Neural progenitor cell (in vitro differentiated cells): ENCODE data around the gene ZNF777. TPM values are rescaled to one million over a fixed set of nuclear protein-coding genes. Genes with fewer than 3 reads are reported as not detected.
"Not testable (repeated sequence)": the region's sequence is repeated elsewhere in the genome, so short reads cannot be mapped to it uniquely, and the experiment has no call there.

Experiments
- DNase-seq: peaks from one replicate; pipeline ENCODE4 v3.0.0-alpha.2; 2016; ENCODE audit warnings: low spot score
- H2AFZ ChIP-seq: fragments of 200-600 bp; sonication (generic); replicated peaks from 2 replicates; pipeline ENCODE4 v1.6.1; 2016; ENCODE audit warnings: antibody characterized with exemption
- H3F3A ChIP-seq: fragments of 200-600 bp; sonication (generic); 2 replicates; pipeline ENCODE4 v1.6.1; 2016; ENCODE audit warnings: antibody characterized with exemption, low read depth
- H3K27ac ChIP-seq: fragments of 200-600 bp; sonication (generic); 2 replicates; pipeline ENCODE4 v1.5.1; 2016; ENCODE audit warnings: mild to moderate bottlenecking
- H3K27me3 ChIP-seq: fragments of 200-600 bp; sonication (generic); 2 replicates; pipeline ENCODE4 v1.6.1; 2016; ENCODE audit warnings: mild to moderate bottlenecking, moderate library complexity
- H3K36me3 ChIP-seq: fragments of 200-600 bp; sonication (generic); 2 replicates; pipeline ENCODE4 v1.5.1; 2016
- H3K4me1 ChIP-seq: fragments of 200-600 bp; sonication (generic); 2 replicates; pipeline ENCODE4 v1.6.1; 2016; ENCODE audit warnings: mixed run types
- H3K4me2 ChIP-seq: fragments of 200-600 bp; sonication (generic); 2 replicates; pipeline ENCODE4 v1.6.1; 2016
- H3K4me3 ChIP-seq: fragments of 200-600 bp; sonication (generic); 2 replicates; pipeline ENCODE4 v1.5.1; 2016
- H3K79me2 ChIP-seq: fragments of 200-600 bp; sonication (generic); 2 replicates; pipeline ENCODE4 v1.6.1; 2016; ENCODE audit warnings: low read depth
- H3K9ac ChIP-seq: fragments of 200-600 bp; sonication (generic); 2 replicates; pipeline ENCODE4 v1.6.1; 2016
- H3K9me3 ChIP-seq: fragments of 200-600 bp; sonication (generic); 2 replicates; pipeline ENCODE4 v1.5.1; 2016; ENCODE audit warnings: low read depth
- H4K20me1 ChIP-seq: fragments of 200-600 bp; sonication (generic); 2 replicates; pipeline ENCODE4 v1.6.1; 2016; ENCODE audit warnings: low read depth
- H3K27ac Mint-ChIP-seq: 3 replicates; pipeline ENCODE4 v1.8.0; 2021; ENCODE audit warnings: mixed read lengths
- H3K27me3 Mint-ChIP-seq: 2 replicates; pipeline ENCODE4 v1.8.0; 2022; ENCODE audit warnings: low read depth, mild to moderate bottlenecking, inconsistent platforms, moderate library complexity, mixed read lengths; ENCODE audit not compliant: insufficient read depth
- H3K36me3 Mint-ChIP-seq: 3 replicates; pipeline ENCODE4 v1.8.0; 2021; ENCODE audit warnings: mixed read lengths
- H3K4me1 Mint-ChIP-seq: 3 replicates; pipeline ENCODE4 v1.8.0; 2021; ENCODE audit warnings: mixed read lengths
- H3K4me3 Mint-ChIP-seq: 3 replicates; pipeline ENCODE4 v1.8.0; 2021; ENCODE audit warnings: mild to moderate bottlenecking, moderate library complexity, mixed read lengths
- H3K9me3 Mint-ChIP-seq: 3 replicates; pipeline ENCODE4 v1.8.0; 2020; ENCODE audit warnings: mixed read lengths
- EZH2 ChIP-seq: fragments of 200-600 bp; sonication (generic); IDR thresholded peaks from 2 replicates; pipeline ENCODE4 v1.6.1; 2017; ENCODE audit warnings: antibody characterized with exemption, mild to moderate bottlenecking, moderate library complexity
- EZH2phosphoT487 ChIP-seq: fragments of 200-600 bp; sonication (generic); IDR thresholded peaks from 2 replicates; pipeline ENCODE4 v1.6.1; 2017; ENCODE audit warnings: antibody characterized with exemption
- total RNA-seq: library from RNA; depleted of rRNA; stranded (reverse); fragments of >200 nt; gene quantifications from 2 replicates; pipeline ENCODE4 v1.2.3, GENCODE V29; 2015; ENCODE audit warnings: low replicate concordance
- TF ChIP-seq, protein P1 (sequence below): fragments of 200-600 bp; sonication (generic); IDR thresholded peaks from 2 replicates; pipeline ENCODE4 v1.5.1; 2017; ENCODE audit warnings: antibody characterized with exemption, mild to moderate bottlenecking

Gene ZNF777
- total RNA-seq, 1 donor from 2014 or later: 6.6 TPM

DNA sequence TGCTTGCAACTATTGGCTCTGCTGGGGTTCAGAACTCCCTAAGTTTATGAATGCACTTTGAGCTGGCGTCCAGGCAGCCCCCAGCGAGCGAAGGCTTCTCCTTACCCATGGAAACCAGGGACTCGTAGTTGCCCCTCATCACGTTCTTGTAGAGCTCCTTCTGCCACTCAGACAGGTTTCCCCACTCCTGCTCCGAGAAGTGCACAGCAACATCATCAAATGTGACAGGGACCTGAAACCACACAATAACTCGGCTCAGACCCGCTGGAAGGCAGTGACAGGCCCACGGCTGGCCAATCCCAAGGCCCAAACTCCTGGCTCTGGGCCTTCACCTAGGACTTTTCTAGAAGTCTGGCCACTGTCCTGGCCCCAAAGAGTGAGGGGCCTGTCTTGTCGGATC, 6.9 kb downstream of the ZNF777 start:
- no peak overlapping the region for H3K4me2 ChIP-seq
- H3K27me3 Mint-ChIP-seq: no peaks in the 10 kb centered on the region
- no peak overlapping the region for H3K9ac ChIP-seq
- H4K20me1 ChIP-seq: peaks cover 35% of the 10 kb centered on the region
- peaks cover 18% of the 10 kb centered on the region for H3K4me1 ChIP-seq
- no peak overlapping the region for H2AFZ ChIP-seq
- DNase-seq: no peak
- no peak overlapping the region for H3K27ac ChIP-seq
- no peak overlapping the region for H3K27ac Mint-ChIP-seq
- H3K36me3 ChIP-seq: no peaks in the 10 kb centered on the region
- H3K9me3 Mint-ChIP-seq: no peaks in the 10 kb centered on the region
- no peak overlapping the region for H3K4me3 Mint-ChIP-seq
- H3K36me3 Mint-ChIP-seq: peaks cover 17% of the 10 kb centered on the region
- H3K9me3 ChIP-seq: no peaks in the 10 kb centered on the region
- H3K4me1 Mint-ChIP-seq: peaks cover 12% of the 10 kb centered on the region
- H3K79me2 ChIP-seq: peaks cover 24% of the 10 kb centered on the region
- no peak overlapping the region for H3K4me3 ChIP-seq
- TF ChIP-seq EZH2phosphoT487 (no peak), EZH2 (no peak)
- peaks cover 14% of the 10 kb centered on the region for H3F3A ChIP-seq
- peaks cover 4% of the 10 kb centered on the region for H3K27me3 ChIP-seq

DNA sequence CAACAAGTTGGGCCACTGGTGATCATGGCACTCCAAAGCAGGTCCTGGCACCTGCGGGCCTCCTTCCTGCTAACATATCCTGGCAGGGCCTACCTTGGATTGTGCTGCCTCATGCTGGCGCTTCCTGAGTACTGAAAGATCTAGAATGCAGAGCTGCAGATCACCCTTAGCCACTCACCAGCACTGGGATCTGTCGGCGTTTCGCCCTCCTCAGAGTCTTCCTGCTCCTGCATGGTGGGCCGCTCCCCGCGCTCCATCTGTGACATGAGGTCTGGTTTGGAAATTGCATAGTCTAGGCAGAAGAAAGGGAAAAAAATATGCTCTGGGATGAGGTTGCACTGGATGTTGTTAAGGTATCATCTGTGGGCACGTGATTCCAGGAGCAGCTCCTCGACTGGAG, 10.0 kb downstream of the ZNF777 start:
- Histone ChIP-seq H3F3A (no peaks in the 10 kb centered on the region), H3K9me3 (no peaks in the 10 kb centered on the region), H3K27me3 (no peaks in the 10 kb centered on the region), H3K4me3 (no peak overlapping the region), H3K27ac (no peak overlapping the region), H3K4me1 (no peaks in the 10 kb centered on the region), H2AFZ (no peak overlapping the region), H4K20me1 (peaks cover 5% of the 10 kb centered on the region), H3K79me2 (no peaks in the 10 kb centered on the region), H3K9ac (no peak overlapping the region), H3K4me2 (no peak overlapping the region), H3K36me3 (no peaks in the 10 kb centered on the region)
- TF ChIP-seq EZH2: no peak
- TF ChIP-seq, protein P1, sequence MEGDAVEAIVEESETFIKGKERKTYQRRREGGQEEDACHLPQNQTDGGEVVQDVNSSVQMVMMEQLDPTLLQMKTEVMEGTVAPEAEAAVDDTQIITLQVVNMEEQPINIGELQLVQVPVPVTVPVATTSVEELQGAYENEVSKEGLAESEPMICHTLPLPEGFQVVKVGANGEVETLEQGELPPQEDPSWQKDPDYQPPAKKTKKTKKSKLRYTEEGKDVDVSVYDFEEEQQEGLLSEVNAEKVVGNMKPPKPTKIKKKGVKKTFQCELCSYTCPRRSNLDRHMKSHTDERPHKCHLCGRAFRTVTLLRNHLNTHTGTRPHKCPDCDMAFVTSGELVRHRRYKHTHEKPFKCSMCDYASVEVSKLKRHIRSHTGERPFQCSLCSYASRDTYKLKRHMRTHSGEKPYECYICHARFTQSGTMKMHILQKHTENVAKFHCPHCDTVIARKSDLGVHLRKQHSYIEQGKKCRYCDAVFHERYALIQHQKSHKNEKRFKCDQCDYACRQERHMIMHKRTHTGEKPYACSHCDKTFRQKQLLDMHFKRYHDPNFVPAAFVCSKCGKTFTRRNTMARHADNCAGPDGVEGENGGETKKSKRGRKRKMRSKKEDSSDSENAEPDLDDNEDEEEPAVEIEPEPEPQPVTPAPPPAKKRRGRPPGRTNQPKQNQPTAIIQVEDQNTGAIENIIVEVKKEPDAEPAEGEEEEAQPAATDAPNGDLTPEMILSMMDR: no peak
- TF ChIP-seq EZH2phosphoT487: no peak
- H3K36me3 Mint-ChIP-seq: peaks cover 27% of the 10 kb centered on the region
- no peak overlapping the region for H3K27ac Mint-ChIP-seq
- no peak for DNase-seq
- no peak overlapping the region for H3K4me3 Mint-ChIP-seq
- no peaks in the 10 kb centered on the region for H3K9me3 Mint-ChIP-seq
- no peaks in the 10 kb centered on the region for H3K27me3 Mint-ChIP-seq
- no peaks in the 10 kb centered on the region for H3K4me1 Mint-ChIP-seq

DNA sequence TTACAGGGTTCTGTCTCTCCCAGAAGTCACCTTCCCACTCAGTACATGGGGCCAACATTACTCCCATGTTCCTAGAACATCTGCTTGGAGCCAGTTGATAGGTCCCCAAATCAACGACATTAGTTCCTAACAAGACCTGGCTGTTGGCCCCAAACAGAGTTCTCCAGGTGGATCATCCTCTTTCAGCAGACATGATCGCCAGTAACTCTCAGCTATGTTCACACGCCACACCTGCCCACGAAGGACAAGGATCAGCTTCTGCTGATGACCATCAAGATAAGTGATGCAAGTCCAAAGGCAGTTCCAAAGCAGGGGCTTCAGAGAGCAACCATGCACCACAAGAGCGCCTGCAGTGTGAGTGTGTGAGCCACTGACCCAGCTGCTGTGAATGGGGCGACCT, 11.0 kb downstream of the ZNF777 start:
- H3K36me3 Mint-ChIP-seq: peaks cover 33% of the 10 kb centered on the region
- no peaks in the 10 kb centered on the region for H3K36me3 ChIP-seq
- TF ChIP-seq, protein P1: no peak
- no peak for TF ChIP-seq EZH2phosphoT487
- TF ChIP-seq EZH2: no peak

DNA sequence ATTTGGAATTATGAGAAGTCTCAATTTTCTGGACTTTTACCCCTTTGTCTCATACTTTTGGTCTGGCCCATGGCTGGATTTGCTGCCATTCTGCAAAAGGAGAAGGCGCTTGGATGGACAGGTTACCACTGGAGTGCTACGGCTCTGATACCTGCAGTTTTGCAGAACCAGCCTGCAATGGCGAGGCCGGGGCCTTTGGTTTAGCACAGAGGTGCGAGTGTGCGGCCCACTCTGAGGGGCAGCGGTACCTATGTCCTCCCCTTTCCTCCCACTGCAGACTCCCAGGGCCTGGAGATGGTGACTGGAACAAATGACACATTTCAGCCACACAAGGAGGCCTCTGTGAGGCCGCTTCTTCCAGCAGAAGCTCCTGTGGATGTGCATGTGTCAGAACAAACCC, 11.9 kb downstream of the ZNF777 start:
- Histone ChIP-seq H3K36me3 (no peaks in the 10 kb centered on the region), H3K4me1 (no peaks in the 10 kb centered on the region), H3K27ac (no peak overlapping the region), H3K9ac (no peak overlapping the region), H3F3A (no peaks in the 10 kb centered on the region), H4K20me1 (peaks cover 5% of the 10 kb centered on the region), H3K27me3 (no peaks in the 10 kb centered on the region), H3K4me3 (no peak overlapping the region), H2AFZ (no peak overlapping the region), H3K79me2 (no peaks in the 10 kb centered on the region), H3K4me2 (no peak overlapping the region), H3K9me3 (no peaks in the 10 kb centered on the region)
- no peak overlapping the region for H3K4me3 Mint-ChIP-seq
- H3K4me1 Mint-ChIP-seq: no peaks in the 10 kb centered on the region
- TF ChIP-seq, protein P1: no peak
- TF ChIP-seq EZH2phosphoT487 (no peak), EZH2 (no peak)
- peaks cover 33% of the 10 kb centered on the region for H3K36me3 Mint-ChIP-seq
- no peak overlapping the region for H3K27ac Mint-ChIP-seq
- no peak for DNase-seq
- no peaks in the 10 kb centered on the region for H3K27me3 Mint-ChIP-seq
- no peaks in the 10 kb centered on the region for H3K9me3 Mint-ChIP-seq

More for the DNA sequence above, 11.0 kb downstream of the ZNF777 start:
- H4K20me1 ChIP-seq: peaks cover 5% of the 10 kb centered on the region
- Mint-ChIP-seq H3K27me3 (no peaks in the 10 kb centered on the region), H3K27ac (no peak overlapping the region), H3K4me1 (no peaks in the 10 kb centered on the region), H3K4me3 (no peak overlapping the region), H3K9me3 (no peaks in the 10 kb centered on the region)
- H2AFZ ChIP-seq: no peak overlapping the region
- no peaks in the 10 kb centered on the region for H3K9me3 ChIP-seq
- DNase-seq: no peak
- H3K79me2 ChIP-seq: no peaks in the 10 kb centered on the region
- no peaks in the 10 kb centered on the region for H3K4me1 ChIP-seq
- H3K27ac ChIP-seq: no peak overlapping the region
- H3K27me3 ChIP-seq: no peaks in the 10 kb centered on the region
- H3K4me3 ChIP-seq: no peak overlapping the region
- no peak overlapping the region for H3K9ac ChIP-seq
- no peak overlapping the region for H3K4me2 ChIP-seq
- no peaks in the 10 kb centered on the region for H3F3A ChIP-seq

DNA sequence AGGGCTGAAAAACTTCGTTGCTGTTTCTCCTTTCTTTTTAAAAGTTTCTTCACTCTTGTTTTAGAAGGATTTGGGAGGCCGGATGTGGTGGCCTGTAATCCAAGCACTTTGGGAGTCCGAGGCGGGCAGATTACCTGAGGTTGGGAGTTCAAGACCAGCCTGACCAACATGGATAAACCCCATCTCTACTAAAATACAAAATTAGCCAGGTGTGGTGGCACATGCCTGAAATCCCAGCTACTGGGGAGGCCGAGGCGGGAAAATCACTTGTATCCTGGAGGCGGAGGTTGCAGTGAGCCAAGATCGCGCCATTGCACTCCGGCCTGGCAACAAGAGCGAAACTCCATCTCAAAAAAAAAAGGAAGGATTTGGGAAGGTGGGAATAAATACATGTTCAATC, 14.8 kb downstream of the ZNF777 start:
- not testable (repeated sequence) for H3F3A ChIP-seq, H3K9ac ChIP-seq

More for the DNA sequence above, 14.8 kb downstream of the ZNF777 start:
- not testable (repeated sequence) for H3K4me3 Mint-ChIP-seq, H3K36me3 ChIP-seq, H3K27me3 Mint-ChIP-seq, H3K79me2 ChIP-seq, H3K4me1 Mint-ChIP-seq, H3K9me3 Mint-ChIP-seq, DNase-seq, H3K27ac Mint-ChIP-seq, H3K27ac ChIP-seq, H3K27me3 ChIP-seq, H4K20me1 ChIP-seq, H3K9me3 ChIP-seq, H2AFZ ChIP-seq, H3K4me2 ChIP-seq, H3K4me1 ChIP-seq, H3K4me3 ChIP-seq
- H3K36me3 Mint-ChIP-seq: peaks cover 33% of the 10 kb centered on the region
